ENCODE measurements around the gene ZNF189.
A peak's percentile ranks its signal among the peaks of the same experiment; 100 is the strongest.

ZNF189 gene

DNA sequence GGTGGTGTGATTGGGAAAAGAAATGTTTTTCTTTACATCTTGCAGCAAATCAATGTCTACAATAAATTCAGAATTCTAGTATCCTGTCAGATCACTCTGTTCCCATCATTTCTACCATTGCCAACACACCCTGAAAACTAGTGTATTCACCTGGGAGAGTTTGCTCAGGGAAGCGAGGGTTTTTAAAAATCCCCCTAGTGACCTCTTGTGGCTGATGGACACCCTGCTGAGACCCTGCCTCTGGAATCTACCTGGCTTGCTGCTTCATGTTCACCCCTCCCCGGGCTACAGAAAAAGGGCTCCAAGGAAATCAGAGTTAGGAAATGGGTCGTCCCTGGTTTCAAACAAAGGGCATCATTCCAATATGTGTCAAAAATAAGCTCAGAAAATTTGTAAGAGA lies 58.4 kb downstream of the ZNF189 start:
- DNase-seq = no peak

DNA sequence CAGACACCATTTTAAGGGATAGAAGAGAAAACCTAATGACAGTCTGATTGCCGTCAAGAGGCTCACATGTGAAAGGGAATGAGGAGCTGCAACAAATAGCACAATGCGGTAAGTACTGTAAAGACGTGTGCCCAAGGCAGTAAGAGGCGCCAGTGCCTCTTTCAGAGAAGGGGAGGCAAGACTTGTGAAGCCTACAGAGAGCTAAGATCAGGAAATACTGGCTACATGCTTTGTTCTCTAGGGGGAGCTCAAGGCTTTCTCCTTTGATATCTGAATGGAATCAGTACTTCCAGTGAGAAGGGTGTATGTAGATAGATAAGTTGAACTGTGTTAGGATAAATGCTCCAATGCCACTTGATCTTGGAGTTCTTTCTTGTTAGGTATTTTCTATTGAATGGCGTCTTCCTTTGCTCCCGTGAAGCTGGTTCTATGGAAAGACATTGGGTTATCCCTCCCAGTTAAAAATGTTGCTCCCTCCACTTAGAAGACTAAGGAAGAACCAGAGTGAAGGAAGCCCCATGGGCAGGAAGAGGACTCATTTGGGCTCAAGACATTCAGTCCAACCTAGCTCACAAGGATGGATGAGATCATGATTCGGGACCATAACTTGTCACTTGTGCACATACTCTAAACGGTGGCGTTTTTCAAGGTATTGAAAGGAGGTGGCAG lies 60.4 kb downstream of the ZNF189 start:
- peak; percentile 35 for DNase-seq
